ENCODE measurements around the gene CD300H.

Gene CD300H

DNA sequence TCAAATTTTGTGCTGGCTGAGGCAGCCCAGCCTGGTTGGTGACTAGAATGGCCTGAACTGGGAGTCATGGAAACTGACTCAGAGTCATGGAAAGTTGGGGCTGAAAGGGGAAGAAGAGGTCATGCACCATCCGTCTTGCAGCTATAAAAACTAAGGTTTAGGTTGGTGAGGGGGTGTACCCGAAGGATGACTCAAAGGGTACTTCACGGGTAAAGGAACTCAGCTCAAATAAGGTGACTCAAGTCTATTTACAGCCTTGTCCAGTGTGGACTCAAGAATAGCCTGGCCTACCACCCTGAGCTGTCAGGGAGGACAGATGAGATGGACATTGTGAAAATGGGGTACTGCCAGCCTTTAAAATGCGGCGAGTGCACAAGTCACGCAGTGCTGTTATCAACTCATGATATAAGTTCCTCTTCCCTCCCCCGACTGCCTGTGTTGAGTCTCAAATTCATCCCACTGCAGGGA, 54.7 kb downstream of the CD300H start:
- Histone ChIP-seq H3K27ac (ENCODE audit: low read length) (peak overlapping the region; percentile 19), H3K36me3 (ENCODE audit: control insufficient read depth in 1 of 2, insufficient read depth in 2 of 2, low read length in 2 of 2) (no peaks in the 10 kb centered on the region), H3K9me3 (ENCODE audit: control insufficient read depth in 1 of 2, low read length in 2 of 2) (peaks cover 0 to 3% of the 10 kb centered on the region in 2 donors), H3K4me1 (ENCODE audit: control insufficient read depth in 1 of 2, insufficient read depth in 2 of 2, low read length in 2 of 2) (no peaks in the 10 kb centered on the region), H3K4me3 (ENCODE audit: low read depth in 1 of 2, low read length in 2 of 2) (no peak overlapping the region), H3K27me3 (ENCODE audit: low read depth, low read length) (no peaks in the 10 kb centered on the region)

GRCh38 chr17:74512036-74512435, 55.3 kb downstream of the CD300H start:
- H3K4me3 ChIP-seq (ENCODE audit: low read depth in 1 of 2, low read length in 2 of 2), result no peak overlapping the region
- peaks cover 0 to 3% of the 10 kb centered on the region in 2 donors for H3K9me3 ChIP-seq (ENCODE audit: control insufficient read depth in 1 of 2, low read length in 2 of 2)
- H3K4me1 ChIP-seq (ENCODE audit: control insufficient read depth in 1 of 2, insufficient read depth in 2 of 2, low read length in 2 of 2), result no peaks in the 10 kb centered on the region
- no peaks in the 10 kb centered on the region for H3K36me3 ChIP-seq (ENCODE audit: control insufficient read depth in 1 of 2, insufficient read depth in 2 of 2, low read length in 2 of 2)
- no peaks in the 10 kb centered on the region for H3K27me3 ChIP-seq (ENCODE audit: low read depth, low read length)
- H3K27ac ChIP-seq (ENCODE audit: low read length), result no peak overlapping the region
